HG03460 (cell line): ENCODE measurements around the gene UQCRC1.

Experiments
- ATAC-seq: cut with Tn5 transposase; IDR thresholded peaks from one replicate; pipeline ENCODE4 v1.9.1; 2021; ENCODE audit not compliant: unreplicated experiment

Gene UQCRC1

GRCh38 chr3:48633743-48634142 lies 24.3 kb upstream of the UQCRC1 start:
- no peak for ATAC-seq

DNA sequence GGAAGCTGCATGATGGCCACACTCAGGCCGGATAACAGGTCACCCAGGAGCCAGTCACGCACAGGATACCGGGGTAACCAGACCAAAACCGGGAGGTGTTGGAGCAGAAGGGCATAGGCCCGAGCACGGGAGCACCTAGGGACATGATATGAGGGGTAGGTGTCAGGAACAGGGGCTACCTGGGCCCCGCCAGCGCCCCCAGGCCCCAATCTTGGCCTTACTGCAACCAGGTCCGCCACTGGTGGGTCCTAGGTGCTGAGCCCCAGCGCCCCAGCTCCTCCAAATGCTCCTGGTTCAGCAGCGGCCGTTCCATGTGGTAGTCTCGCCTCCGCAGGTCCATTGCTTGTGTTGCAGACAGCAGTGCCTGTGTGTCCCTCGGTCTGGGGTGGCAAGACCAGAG lies 23.8 kb upstream of the UQCRC1 start:
- no peak for ATAC-seq

GRCh38 chr3:48631516-48632448 lies 22.3 kb upstream of the UQCRC1 start:
- no peak for ATAC-seq

GRCh38 chr3:48630833-48631232 lies 21.4 kb upstream of the UQCRC1 start:
- no peak for ATAC-seq

DNA sequence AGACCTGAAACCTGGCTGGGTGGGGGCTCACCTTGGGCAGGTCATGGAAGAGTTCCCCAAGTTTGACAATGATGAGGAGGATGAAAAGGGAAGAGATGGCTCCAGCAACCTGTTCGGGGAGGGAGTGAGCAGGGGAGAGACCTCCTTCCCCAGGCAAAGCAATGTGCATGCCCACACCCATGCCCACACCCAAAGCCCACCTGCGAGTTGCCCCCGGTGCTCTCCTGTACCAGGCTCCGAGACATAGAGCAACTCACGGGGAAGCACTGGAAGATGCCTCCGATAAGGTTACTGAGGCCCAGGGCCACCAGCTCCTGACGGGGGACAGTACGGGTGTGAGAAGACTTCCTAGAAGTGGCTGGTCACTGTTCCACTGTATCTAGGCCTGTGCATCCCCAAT lies 21.0 kb upstream of the UQCRC1 start:
- no peak for ATAC-seq

DNA sequence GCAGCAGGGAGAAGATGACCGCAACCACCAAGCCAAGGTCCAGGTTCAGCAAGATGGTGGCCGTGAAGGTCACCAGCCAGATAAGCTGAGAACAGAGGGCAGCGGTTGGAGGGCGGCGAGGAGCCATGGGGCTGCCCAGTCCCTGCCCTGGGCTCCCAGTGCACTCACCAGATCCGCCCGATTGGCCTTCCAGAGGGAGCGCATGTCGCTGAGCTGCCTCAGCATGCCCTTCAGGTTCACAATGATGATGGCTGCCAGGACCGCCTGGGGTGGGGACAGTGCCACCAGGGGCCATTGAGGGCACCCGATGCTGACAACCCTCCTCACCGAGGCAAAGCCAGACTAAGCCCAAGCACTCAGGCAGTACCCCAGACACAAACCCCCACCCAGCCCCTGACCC lies 20.4 kb upstream of the UQCRC1 start:
- ATAC-seq: no peak

DNA sequence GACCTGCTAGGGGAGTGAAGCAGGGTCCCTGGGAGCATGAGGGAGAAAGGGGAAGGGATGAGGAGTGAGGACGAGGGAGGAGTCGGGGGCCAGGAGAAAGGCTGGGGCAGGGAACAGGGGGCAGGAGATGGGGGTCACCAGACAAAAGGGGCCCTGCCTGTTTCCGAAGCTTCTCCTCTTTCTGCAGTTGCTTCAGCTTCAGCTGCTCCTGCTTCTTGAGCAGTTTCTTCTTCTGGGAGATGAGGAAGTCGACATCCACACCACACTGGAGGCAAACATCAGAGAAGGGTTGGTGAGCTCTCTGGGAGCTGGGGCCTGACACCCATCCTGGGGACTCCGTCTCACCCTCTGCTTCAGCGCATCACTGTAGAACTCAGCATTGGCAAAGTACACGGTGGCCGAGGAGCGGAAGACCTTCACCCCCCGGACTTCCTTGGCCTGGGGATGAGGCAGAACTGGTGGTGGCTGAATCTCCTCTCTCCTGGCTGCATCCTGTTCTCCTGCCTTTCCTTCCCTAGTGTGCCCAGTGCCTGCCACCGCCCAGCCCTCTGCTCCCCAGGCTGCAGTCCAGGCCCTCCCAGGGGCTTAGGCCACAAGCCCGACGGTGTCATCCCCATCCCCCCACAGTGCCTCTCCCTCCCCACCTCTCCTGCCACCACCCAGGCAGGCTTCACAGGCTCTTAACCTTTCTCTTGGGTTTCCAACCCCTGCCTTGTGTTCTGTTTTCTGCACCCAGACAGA lies 19.0 kb upstream of the UQCRC1 start:
- no peak for ATAC-seq

DNA sequence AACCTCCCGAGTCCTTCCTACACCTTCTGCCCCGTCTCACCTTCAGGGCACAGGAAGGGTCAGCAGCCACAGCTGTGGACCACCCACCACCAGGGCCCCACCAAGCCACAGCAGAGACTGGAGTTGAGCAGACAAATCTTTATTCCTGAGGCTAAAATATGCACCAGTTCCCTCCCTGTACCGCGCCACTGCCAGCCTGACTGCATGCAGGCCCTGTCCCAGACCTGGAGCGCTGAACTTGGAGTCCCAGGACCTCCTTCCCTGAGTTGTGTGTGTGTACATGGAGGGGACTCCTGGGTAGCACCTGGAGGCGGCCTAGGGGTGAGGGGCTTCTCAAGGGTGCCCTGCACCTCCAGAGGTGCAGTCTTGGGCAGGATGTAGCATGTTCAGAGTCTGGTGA lies 16.2 kb upstream of the UQCRC1 start:
- no peak for ATAC-seq

DNA sequence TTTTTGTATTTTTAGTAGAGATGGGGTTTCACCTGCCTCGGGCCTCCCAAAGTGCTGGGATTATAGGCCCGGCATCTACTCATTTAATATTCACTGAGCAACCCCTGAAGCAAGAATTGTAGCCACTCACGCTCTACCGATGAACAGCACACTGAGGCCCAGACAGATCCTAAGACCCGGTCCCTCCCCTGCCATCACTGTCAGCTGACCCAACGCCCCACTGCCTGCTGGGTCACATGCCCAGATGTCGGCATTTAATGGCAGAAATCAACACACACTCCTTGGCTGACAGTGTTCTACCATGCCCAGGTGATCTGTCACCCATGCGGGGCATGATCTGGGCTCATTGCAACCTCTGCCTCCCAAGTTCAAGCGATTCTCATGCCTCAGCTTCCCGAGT lies 15.3 kb upstream of the UQCRC1 start:
- no peak for ATAC-seq

DNA sequence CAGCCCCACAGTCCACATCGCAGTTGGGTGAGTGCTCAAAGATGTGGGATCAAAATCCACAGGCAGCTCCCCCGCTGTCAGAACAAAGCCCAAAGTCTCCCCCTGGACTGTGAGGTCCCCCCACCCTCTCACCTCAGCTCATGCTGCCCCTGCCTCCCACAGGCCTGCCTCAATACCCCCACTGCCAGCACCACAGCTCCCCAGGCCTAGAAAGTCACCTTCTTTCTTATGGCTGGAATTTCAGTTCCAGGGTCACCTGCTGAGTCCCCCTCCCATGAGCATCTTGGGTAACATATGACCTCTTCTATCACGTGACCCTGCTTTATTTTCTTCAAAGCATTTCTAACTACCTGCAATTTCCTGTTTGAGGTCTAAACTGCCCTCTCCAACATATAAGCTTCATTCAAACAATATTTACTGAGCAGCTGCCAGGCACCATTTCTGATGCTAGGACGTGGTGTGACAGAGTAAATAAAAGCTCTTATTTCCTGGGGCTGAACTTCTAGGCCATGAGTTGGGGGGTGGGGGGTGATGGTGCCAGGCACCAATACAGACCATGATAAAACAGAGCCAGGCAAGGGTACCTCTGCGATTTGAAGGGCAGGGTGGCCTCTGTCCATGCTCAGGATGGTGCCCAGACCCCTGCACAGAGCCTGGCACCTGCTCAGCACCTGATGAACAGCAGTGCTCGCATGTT lies 14.6 kb upstream of the UQCRC1 start:
- no peak for ATAC-seq

GRCh38 chr3:48621461-48621869 lies 12.0 kb upstream of the UQCRC1 start, which contains the start of gene TMEM89:
Gene TMEM89, minus strand, starts transcription at chr3:48621769. Its CDS starts 13 bp downstream, at chr3:48621756.
- ATAC-seq: no peak

DNA sequence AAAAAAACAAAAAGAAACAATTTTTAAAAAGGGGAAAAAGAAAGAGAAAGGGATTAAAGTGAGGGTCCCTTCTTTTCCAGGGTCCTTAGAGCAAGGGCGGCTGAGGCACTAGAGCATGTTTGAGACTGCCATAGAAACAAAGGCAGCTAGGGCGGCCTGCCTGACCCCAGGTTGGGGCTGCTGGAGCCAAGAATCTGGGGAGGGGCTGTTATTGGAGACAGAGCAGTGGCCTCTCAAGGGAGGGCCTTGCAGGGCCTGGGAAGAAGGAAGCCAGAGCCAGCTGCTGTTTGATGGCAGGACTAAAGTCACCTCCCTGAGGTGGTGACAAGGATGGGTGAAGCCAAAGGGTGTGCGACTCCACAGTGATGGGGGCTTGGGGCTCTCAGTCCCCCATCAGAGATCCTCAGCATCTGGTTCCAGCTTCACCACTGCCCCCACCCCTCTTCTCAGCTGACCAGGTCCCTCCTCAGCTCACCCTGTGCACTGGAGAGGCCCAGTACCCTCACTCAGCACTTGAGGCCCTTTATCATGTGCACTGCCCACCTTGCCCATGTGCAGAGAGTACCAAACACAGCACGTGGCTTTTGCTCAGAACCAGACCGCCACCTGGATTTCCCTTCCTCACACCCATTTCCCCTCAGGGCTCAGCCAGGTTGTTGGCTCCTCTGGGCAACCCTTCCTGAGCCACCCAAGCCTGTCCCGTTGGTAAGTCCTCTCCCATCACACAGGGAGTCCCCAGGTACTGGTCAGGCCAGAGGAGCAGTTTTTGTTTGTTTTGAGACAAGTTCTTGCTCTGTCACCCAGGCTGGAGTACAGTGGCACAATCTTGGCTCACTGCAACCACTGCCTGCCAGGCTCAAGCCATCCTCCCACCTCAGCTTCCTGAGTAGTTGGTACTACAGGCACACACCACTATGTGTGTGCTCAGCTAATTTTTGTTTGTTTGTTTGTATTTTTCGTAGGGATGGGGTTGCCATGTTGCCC lies 10.4 kb upstream of the UQCRC1 start:
- no peak for ATAC-seq

GRCh38 chr3:48617559-48617958 lies 8.1 kb upstream of the UQCRC1 start:
- ATAC-seq: no peak

GRCh38 chr3:48614044-48614443 lies 4.6 kb upstream of the UQCRC1 start:
- ATAC-seq: no peak

DNA sequence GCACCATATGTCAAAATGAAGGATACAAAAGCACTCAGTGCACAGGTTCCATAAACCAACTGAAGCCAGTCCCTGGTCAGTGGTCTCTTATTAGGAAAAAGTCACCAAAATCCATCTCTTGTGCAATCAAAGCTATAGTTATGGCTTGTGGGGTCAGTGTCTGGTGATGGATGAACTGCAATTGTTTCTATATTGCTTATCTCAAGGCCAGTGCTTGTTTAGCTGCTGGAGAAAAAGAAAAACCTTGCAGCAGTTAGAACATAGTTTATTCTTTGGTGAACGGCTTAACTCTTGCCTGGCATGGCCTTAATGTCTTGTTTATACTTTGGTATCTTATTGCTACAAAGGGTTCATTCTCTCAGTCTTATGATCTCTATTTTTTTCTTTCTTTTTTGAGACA lies 2.9 kb upstream of the UQCRC1 start:
- no peak for ATAC-seq

GRCh38 chr3:48607519-48607918 lies 1.9 kb downstream of the UQCRC1 start:
- ATAC-seq: no peak

DNA sequence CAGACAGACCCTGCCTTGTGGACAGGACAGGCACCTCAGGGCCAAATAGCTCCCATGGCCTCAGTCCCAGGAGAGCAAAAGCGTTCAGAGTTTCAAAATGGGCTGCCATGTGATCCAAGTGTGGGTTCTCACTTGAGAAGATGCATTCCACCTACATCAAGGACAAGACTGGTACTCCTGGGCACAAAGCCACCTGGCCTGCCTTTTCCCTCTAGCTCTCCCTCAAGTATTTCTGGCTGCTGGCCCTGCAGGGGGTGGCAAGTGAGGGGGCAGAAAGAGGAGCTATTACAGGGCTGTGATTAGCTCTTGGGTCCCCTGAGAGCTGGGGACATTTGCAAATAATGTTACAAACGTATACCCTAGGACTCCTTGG lies 7.8 kb downstream of the UQCRC1 start:
- no peak for ATAC-seq

GRCh38 chr3:48600711-48601621 lies 8.5 kb downstream of the UQCRC1 start:
- no peak for ATAC-seq

DNA sequence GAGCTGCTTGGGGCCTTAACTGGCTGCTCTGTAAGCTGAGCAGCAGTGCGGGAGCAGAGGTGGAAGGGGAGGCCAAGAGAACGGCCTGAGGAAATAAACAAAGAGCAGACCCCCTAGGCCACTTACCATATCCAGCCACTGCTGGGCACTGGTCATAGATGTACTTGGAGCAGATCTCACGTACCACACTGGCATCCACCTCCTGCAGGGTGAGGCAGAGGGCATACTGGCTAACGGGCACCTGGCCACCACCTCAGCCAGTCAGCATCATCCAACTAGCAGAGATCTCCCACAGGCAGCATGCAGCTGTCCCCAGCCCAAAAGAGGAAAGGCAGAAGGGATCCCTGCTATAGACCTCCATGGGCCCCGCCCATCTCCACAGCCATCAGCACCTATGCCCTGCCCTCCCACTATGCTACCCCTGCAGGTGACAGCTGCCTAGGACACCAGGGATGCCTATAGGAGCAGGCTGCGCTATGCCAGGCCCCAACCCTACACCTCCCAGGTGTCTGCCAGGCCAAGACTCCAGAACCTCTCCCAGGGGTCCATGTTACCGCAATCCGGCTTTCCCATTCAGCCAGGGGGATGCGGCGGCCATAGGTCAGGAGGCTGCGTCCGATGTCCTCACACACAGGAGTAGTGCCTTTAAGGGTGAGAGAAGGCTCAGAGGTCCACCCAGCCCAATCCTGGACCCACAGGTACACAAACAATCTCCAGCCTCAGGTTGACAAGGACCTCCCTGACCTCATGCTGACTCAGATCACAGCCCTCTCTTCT lies 9.7 kb downstream of the UQCRC1 start:
- no peak for ATAC-seq
